RWPE1 (cell line): ENCODE results near the gene DEFB112.

Source experiments
- CTCF ChIA-PET: fragments of 350-600 bp; sonication (Branson Sonifier 250); formaldehyde crosslinking; extraction: SDS; loops from one replicate; lab custom pipeline; 2021; lab: Yijun Ruan, JAX
- POLR2A ChIA-PET: fragments of 400-600 bp; formaldehyde crosslinking; extraction: SDS; loops from one replicate; lab custom pipeline; 2020; ENCODE audit warnings: antibody characterized with exemption; ENCODE audit not compliant: low non-redundant PET; lab: Yijun Ruan, JAX
- DNase-seq: peaks from one replicate; pipeline ENCODE4 v3.0.0; 2012; ENCODE audit warnings: low spot score
- H3K27ac ChIP-seq: fragments of 450-650 bp; 2 replicates; pipeline ENCODE4 v1.5.1; 2017
- TF ChIP-seq, protein P1 (sequence below): fragments of 450-650 bp; conservative IDR thresholded peaks from 2 replicates; pipeline ENCODE4 v1.5.1; 2017; ENCODE audit warnings: low read depth, mild to moderate bottlenecking

The DEFB112 gene

DNA sequence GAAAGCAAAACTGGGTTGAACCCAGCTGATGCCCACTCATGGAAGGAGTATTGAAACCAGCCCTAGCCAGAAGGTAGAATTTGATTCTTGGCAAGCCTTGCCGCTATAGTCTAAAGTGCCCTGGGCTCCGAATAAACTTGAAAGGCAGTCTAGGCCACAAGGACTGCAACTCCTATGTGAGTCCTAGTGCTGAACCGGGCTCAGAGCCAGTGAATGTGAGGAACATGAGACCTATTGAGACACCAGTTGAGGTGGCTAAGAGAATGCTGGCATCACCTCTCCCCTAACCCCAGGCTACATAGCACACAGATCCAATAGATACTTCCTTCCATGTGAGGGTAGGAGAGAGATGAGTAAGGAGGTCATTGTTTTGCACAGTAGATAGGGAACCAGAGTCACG, 24.5 kb downstream of the DEFB112 start:
- POLR2A ChIA-PET = no interaction called here

DNA sequence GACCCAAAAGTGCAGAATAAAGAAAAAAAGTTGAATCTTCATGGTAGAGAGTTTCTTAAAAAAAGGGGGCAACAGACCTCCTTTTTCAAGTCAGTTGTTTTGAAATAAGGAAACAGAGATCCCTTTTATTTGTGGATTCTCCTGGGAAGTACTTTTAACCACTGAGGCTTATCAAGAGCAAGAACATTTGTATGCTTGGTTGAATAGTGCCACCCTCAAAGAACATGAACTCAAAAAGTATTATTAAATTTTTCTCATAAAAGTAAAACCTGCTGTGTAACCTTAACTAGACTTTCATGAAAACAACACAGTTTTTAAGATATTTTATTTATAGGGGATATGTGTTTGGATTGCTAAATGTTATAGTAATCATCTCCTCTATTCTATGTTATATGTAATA, 27.8 kb downstream of the DEFB112 start, which contains the start of gene DEFB110:
DEFB110 (minus strand) TSS at position 101 of the 400 bp plus-strand sequence; CDS start at position 42, 59 bp downstream.
- CTCF ChIA-PET = no interaction called here
- TF ChIP-seq, protein P1, sequence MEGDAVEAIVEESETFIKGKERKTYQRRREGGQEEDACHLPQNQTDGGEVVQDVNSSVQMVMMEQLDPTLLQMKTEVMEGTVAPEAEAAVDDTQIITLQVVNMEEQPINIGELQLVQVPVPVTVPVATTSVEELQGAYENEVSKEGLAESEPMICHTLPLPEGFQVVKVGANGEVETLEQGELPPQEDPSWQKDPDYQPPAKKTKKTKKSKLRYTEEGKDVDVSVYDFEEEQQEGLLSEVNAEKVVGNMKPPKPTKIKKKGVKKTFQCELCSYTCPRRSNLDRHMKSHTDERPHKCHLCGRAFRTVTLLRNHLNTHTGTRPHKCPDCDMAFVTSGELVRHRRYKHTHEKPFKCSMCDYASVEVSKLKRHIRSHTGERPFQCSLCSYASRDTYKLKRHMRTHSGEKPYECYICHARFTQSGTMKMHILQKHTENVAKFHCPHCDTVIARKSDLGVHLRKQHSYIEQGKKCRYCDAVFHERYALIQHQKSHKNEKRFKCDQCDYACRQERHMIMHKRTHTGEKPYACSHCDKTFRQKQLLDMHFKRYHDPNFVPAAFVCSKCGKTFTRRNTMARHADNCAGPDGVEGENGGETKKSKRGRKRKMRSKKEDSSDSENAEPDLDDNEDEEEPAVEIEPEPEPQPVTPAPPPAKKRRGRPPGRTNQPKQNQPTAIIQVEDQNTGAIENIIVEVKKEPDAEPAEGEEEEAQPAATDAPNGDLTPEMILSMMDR = no peak
- POLR2A ChIA-PET = no interaction called here

More for the DNA sequence above, 24.5 kb downstream of the DEFB112 start:
- TF ChIP-seq, protein P1 = no peak
- no peak overlapping the region for H3K27ac ChIP-seq
- DNase-seq = no peak
- CTCF ChIA-PET = no interaction called here

DNA sequence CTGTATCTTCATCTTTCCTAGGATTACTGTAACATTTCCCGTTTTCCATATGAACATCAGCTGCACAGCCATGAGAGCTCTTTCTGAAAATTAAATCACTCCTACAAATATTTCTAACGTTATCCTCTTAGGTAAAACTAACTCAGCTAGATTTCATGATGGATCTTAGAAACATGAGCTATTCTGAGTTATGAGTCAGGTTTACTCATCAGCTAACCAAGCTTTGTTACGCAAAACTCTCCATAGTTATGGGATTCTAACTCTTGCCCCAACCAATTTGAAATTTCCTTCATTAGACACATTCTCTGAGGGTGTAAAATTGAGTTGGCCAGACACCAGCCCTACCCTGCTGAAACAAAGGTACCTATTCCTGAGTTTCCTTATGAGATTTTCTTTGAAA, 41.9 kb downstream of the DEFB112 start:
- no peak overlapping the region for H3K27ac ChIP-seq
- CTCF ChIA-PET = interaction anchor here (0.6 kb wide), 1 partner anchor 677 kb away, joined by 8 read pairs; no protein-coding TSS in a partner anchor
- TF ChIP-seq, protein P1 = no peak
- peak; percentile 57 for DNase-seq
- POLR2A ChIA-PET = no interaction called here

More for the DNA sequence above, 27.8 kb downstream of the DEFB112 start, which contains the start of gene DEFB110:
- no peak for DNase-seq
- no peak within 1 kb of the TSS for H3K27ac ChIP-seq

DNA sequence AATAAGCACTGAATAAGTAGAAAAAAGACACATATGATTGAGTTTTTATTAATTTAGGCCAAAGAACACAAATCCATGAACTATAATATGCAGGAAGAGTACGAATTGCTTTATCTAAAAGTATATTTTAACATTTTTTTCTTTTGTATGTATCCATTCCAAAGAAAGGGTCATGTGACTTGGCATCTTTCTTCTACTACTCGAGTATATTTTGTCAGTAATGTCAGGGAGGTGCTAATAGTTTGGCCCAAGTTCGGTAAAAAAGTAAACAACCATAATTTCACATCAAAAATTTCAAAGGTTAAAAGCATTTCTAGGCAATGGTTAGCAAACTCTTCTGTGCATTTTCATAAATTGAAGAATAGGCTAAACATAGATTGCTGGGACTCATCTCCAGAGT, 46.6 kb downstream of the DEFB112 start:
- DNase-seq = no peak
- POLR2A ChIA-PET = no interaction called here
- TF ChIP-seq, protein P1 = no peak
- CTCF ChIA-PET = no interaction called here
- no peak overlapping the region for H3K27ac ChIP-seq

DNA sequence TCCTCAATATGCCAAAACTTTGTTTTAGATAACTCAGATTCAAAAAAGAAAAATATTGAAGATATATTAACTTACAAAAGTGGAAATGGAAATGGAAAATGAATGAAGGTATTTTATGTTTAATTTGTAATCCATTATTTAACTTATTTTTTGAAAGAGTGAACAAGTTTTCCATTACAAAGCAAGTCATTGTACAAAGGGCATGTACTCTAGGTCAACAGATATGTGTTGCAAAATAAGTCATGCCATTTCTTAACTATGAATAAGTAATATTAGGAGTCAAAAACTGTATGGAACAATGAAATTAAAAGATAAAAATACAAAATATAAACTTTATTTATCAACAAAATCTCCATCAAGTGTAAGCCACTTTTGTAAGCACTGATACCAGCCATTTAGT, 54.5 kb downstream of the DEFB112 start:
- TF ChIP-seq, protein P1 = no peak
- POLR2A ChIA-PET = no interaction called here
- CTCF ChIA-PET = interaction anchor here (0.7 kb wide), 1 partner anchor 452 kb away, joined by 3 read pairs; no protein-coding TSS in a partner anchor

More for the DNA sequence above, 54.5 kb downstream of the DEFB112 start:
- H3K27ac ChIP-seq = no peak overlapping the region
- no peak for DNase-seq
